Measurements from ENCODE around the gene FALEC. TPM values are rescaled to one million over a fixed set of nuclear protein-coding genes. Genes with fewer than 3 reads are reported as not detected.
"Not testable (repeated sequence)": the region's sequence is repeated elsewhere in the genome, so short reads cannot be mapped to it uniquely, and the experiment has no call there.

The FALEC gene
- total RNA-seq, 8 experiments from 2014 or later: 0.57 to 4.1 (median 2.1) TPM

GRCh38 chr1:150576367-150576711 lies 60.8 kb downstream of the FALEC start:
- Histone ChIP-seq H3K4me3 (peak overlapping the region; percentile 72 to 96 (median 84)), H3K4me1 (replicated peaks in 1 of 2) (peaks cover 20 to 24% of the 10 kb centered on the region in 2 donors), H3K27ac (no peak overlapping the region)
- ATAC-seq (replicated peaks in 6 of 8): no peak
- WGBS, 10 experiments: 0 to 44% (median 22%) methylated on average over 3 to 4 of the region's 4 CpGs
- in situ Hi-C loops (cut with MboI; ENCODE audit: low pct_unique_long_range_greater_than_20kb in 2 of 9, low sequenced_read_pairs in 9 of 9, unreplicated experiment in 9 of 9): no loop called here

DNA sequence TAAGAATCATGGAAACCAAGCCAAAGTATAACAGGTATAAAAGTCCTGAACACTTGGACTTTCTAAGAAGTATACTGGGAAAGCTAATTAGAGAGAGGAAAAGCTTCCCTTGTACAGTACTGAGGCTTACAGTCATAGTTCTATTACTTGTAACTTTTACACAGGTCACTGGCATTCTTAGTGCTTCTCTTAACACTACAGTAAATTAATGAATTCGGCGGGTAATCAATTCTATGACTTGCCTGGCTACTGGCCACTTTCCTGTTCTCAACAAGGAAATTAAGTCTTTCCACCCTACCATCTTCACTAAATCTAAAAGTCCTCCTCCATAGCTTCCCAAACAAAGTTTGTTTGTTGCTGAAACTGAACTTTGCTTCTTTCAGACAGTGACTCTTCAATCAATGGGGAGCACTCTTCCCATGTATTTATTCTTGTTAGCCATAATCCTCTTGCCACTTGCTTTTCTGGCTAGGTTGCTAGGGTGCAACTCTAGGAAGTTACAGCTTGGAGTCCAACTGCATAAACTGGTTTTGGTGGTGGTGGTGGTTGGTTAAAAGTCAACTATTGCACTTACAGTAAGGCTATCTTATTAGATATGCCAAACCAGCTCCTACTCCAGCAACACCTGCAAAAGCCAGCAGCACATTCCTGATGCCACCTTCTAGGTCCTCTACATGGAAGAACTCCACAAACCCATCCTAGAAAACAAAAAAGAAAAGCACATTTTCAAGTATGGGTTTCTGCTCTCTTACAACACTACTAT lies 61.4 kb downstream of the FALEC start:
- in situ Hi-C loops (cut with MboI; ENCODE audit: low pct_unique_long_range_greater_than_20kb in 2 of 9, low sequenced_read_pairs in 9 of 9, unreplicated experiment in 9 of 9): no loop called here

GRCh38 chr1:150577557-150578271 lies 62.2 kb downstream of the FALEC start:
- H3K4me1 ChIP-seq (replicated peaks in 1 of 2): peaks cover 20 to 24% of the 10 kb centered on the region in 2 donors
- no peak for ATAC-seq (replicated peaks in 6 of 8)
- in situ Hi-C loops (cut with MboI; ENCODE audit: low pct_unique_long_range_greater_than_20kb in 2 of 9, low sequenced_read_pairs in 9 of 9, unreplicated experiment in 9 of 9): no loop called here
- H3K27ac ChIP-seq: peak overlapping the region; percentile 97
- H3K4me3 ChIP-seq: peak overlapping the region; percentile 72 to 96 (median 84)
- WGBS, 10 experiments: 0 to 10% (median 1%) methylated on average over 2 to 11 of the region's 11 CpGs

More for the DNA sequence above, 61.4 kb downstream of the FALEC start:
- Histone ChIP-seq H3K27ac (no peak overlapping the region), H3K4me1 (replicated peaks in 1 of 2) (peaks cover 20 to 24% of the 10 kb centered on the region in 2 donors), H3K4me3 (peak overlapping the region; percentile 72 to 96 (median 84))
- WGBS, 10 experiments: 0 to 38% (median 12%) methylated on average over 2 of the region's 2 CpGs; no CpG with 5 or more reads in 1 of the 10 experiments
- ATAC-seq (replicated peaks in 6 of 8): no peak

- in situ Hi-C loops (cut with MboI; ENCODE audit: low pct_unique_long_range_greater_than_20kb in 2 of 9, low sequenced_read_pairs in 9 of 9, unreplicated experiment in 9 of 9): no loop called here
- 0 to 2% (median 1%) methylated on average over 9 to 44 of the region's 50 CpGs; no CpG with 5 or more reads in 1 of the 10 experiments for WGBS, 10 experiments
- peak overlapping the region; percentile 97 for H3K27ac ChIP-seq
- peak in 7 of 8 experiments; percentile 0 to 5 (median 2) for ATAC-seq (replicated peaks in 6 of 8)
- H3K4me3 ChIP-seq: peak overlapping the region; percentile 72 to 96 (median 84)
- H3K4me1 ChIP-seq (replicated peaks in 1 of 2): peaks cover 20 to 24% of the 10 kb centered on the region in 2 donors
Measured at GRCh38 chr1:150578272-150579109, 62.9 kb downstream of the FALEC start.

GRCh38 chr1:150579110-150579944 lies 63.8 kb downstream of the FALEC start, which contains the start of gene MCL1:
TSS of gene MCL1 (minus strand) at chr1:150579610. CDS start at chr1:150579530, 80 bp downstream.
- in situ Hi-C loops (cut with MboI; ENCODE audit: low pct_unique_long_range_greater_than_20kb in 2 of 9, low sequenced_read_pairs in 9 of 9, unreplicated experiment in 9 of 9): no loop called here
- Histone ChIP-seq H3K27ac (peak within 1 kb of the TSS; percentile 97), H3K4me3 (peak within 1 kb of the TSS; percentile 72 to 96 (median 84)), H3K4me1 (replicated peaks in 1 of 2) (peaks cover 20 to 24% of the 10 kb centered on the region in 2 donors)
- WGBS, 10 experiments: 0 to 2% (median 1%) methylated on average over 3 to 52 of the region's 94 CpGs; no CpG with 5 or more reads in 6 of the 10 experiments
- ATAC-seq (replicated peaks in 6 of 8): peak; percentile 63 to 91 (median 90)

DNA sequence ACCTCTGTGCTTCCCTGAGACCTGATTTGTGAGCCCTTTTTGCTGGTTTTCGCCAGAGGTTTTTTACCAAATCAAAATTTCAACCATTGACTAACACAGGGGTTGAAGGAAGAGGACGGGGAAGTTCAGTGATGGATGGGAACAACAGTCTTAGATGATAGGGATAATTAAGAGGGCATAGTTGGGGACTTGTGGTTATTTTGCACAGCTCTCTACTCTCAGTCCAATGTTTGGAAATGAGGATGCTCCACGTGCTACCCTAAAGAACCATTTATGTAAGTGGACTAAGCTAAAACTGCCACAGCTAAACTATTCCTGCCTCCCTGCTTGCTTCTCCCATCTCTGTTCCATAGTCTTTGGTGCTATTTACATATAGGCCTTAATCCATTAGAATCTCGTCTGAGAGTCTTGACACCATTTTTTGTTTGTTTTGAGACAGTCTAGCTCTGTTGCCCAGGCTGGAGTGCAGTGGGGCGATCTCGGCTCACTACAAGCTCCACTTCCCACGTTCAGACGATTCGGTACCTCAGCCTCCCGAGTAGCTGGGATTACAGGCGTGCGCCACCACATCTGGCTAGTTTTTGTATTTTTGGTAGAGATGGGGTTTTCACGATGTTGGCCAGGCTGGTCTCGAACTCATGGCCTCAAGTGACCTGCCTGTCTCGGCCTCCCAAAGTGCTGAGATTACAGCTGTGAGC lies 64.5 kb downstream of the FALEC start:
- 0 to 100% (median 65%) methylated on average over 1 to 11 of the region's 15 CpGs; no CpG with 5 or more reads in 2 of the 10 experiments for WGBS, 10 experiments
- Histone ChIP-seq H3K4me3 (peak overlapping the region; percentile 72 to 96 (median 84)), H3K27ac (peak overlapping the region; percentile 97), H3K4me1 (replicated peaks in 1 of 2) (peaks cover 15 to 21% of the 10 kb centered on the region in 2 donors)
- in situ Hi-C loops (cut with MboI; ENCODE audit: low pct_unique_long_range_greater_than_20kb in 2 of 9, low sequenced_read_pairs in 9 of 9, unreplicated experiment in 9 of 9): no loop called here
- ATAC-seq (replicated peaks in 6 of 8): peak in 4 of 8 experiments; percentile 0 to 4 (median 1)

GRCh38 chr1:150580966-150581365 lies 65.4 kb downstream of the FALEC start:
- H3K4me3 ChIP-seq; ATAC-seq (replicated peaks in 6 of 8); H3K27ac ChIP-seq; in situ Hi-C loops (cut with MboI; ENCODE audit: low pct_unique_long_range_greater_than_20kb in 2 of 9, low sequenced_read_pairs in 9 of 9, unreplicated experiment in 9 of 9): not testable (repeated sequence)
- 86 to 100% (median 100%) methylated on average over 1 of the region's 3 CpGs; no CpG with 5 or more reads in 3 of the 10 experiments for WGBS, 10 experiments
- H3K4me1 ChIP-seq (replicated peaks in 1 of 2): peaks cover 7 to 13% of the 10 kb centered on the region in 2 donors

DNA sequence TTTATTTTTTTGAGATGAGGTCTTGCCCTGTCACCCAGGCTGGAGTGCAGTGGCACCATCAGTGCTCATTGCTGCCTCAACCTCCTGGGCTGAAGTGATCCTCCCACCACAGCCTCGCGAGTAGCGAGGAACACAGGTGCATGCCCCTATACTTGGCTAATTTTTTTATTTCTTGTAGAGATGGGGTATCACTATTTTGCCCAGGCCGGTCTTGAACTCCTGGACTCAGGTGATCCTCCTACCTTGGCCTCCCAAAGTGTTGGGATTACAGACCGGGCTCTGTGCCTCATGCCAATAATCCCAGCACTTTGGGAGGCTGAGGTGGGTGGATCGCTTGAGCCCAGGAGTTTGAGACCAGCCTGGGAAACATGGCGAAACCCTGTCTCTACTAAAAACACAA lies 65.9 kb downstream of the FALEC start:
- H3K4me3 ChIP-seq; H3K27ac ChIP-seq; in situ Hi-C loops (cut with MboI; ENCODE audit: low pct_unique_long_range_greater_than_20kb in 2 of 9, low sequenced_read_pairs in 9 of 9, unreplicated experiment in 9 of 9); ATAC-seq (replicated peaks in 6 of 8); H3K4me1 ChIP-seq (replicated peaks in 1 of 2): not testable (repeated sequence)
- WGBS, 10 experiments: 80 to 100% (median 96%) methylated on average over 1 to 7 of the region's 7 CpGs; no CpG with 5 or more reads in 3 of the 10 experiments

DNA sequence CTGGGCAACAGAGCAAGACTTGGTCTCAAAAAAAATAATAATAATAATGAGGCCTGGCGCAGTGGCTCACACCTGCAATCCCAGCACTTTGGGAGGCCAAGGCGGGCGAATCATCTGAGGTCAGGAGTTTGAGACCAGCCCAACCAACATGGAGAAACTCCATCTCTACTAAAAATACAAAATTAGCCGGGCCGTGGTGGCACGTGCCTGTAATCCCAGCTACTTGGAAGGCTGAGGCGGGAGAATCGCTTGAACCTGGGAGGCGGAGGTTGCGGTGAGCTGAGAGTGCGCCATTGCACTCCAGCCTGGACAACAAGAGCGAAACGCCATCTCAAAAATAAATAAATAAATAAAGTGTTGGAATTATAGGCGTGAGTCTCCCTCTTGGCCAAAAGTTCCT lies 66.4 kb downstream of the FALEC start:
- ATAC-seq (replicated peaks in 6 of 8); H3K4me3 ChIP-seq; H3K4me1 ChIP-seq (replicated peaks in 1 of 2); in situ Hi-C loops (cut with MboI; ENCODE audit: low pct_unique_long_range_greater_than_20kb in 2 of 9, low sequenced_read_pairs in 9 of 9, unreplicated experiment in 9 of 9); H3K27ac ChIP-seq: not testable (repeated sequence)
- WGBS, 10 experiments: 94 to 100% (median 97%) methylated on average over 1 to 14 of the region's 14 CpGs; no CpG with 5 or more reads in 1 of the 10 experiments

DNA sequence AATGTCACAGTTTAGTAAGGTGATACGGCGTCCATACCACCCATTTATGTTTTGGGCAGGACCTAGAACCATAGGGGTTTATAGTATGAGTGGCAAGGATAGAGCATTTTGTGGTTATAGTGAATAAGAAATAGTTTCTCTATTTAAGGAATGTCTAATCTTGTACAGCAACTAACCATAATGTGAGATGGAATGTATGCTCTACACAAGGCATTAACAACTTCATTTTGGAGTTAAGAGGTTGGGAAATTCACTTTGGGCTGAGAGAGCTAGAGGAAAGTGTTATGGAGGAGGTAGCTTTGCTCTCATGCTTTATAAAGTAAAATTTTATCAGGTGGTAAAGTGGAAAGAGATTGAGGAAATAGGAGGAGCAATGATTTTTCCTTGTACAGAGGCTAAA lies 66.8 kb downstream of the FALEC start:
- 76 to 100% (median 100%) methylated on average over 2 of the region's 2 CpGs; no CpG with 5 or more reads in 3 of the 10 experiments for WGBS, 10 experiments
- Histone ChIP-seq H3K27ac (no peak overlapping the region), H3K4me3 (no peak overlapping the region), H3K4me1 (replicated peaks in 1 of 2) (peaks cover 5 to 6% of the 10 kb centered on the region in 2 donors)
- in situ Hi-C loops (cut with MboI; ENCODE audit: low pct_unique_long_range_greater_than_20kb in 2 of 9, low sequenced_read_pairs in 9 of 9, unreplicated experiment in 9 of 9): no loop called here
- ATAC-seq (replicated peaks in 6 of 8): no peak
